ENCODE data around the gene ATP6V0A1.

DNA sequence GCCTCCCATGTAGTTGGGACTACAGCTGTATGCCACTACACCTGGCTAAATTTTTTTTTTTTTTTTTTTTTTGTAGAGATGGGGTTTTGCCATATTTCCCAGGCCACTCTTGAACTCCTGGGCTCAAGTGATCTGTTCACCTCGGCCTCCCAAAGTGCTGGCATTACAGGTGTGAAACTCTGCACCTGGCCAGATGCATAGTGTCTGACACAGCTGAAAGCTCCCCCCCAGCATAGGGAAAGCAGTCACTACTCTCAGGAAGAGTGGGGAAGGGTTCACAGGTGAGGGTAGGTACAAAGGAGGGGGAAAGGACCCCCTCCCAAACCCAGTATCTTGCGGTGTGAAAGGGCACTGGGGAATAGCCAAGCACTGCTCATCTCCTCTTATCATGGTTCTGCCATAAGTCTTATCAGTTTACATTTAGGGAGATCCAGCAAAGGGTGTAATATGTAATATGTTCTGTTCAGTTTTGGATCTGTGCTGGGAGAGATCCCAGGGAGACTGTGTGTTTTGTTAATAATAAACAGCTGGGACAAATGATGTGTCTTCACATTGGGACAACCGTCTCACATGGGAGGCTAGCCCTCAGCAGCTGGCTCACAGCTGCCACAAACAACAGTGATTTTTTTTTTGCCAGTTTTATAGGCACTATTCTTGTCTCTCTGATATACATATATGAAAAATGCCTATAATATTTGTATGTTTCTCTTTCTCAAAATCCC is 28.8 kb upstream of the ATP6V0A1 start:
- TF ChIP-seq, protein P1, sequence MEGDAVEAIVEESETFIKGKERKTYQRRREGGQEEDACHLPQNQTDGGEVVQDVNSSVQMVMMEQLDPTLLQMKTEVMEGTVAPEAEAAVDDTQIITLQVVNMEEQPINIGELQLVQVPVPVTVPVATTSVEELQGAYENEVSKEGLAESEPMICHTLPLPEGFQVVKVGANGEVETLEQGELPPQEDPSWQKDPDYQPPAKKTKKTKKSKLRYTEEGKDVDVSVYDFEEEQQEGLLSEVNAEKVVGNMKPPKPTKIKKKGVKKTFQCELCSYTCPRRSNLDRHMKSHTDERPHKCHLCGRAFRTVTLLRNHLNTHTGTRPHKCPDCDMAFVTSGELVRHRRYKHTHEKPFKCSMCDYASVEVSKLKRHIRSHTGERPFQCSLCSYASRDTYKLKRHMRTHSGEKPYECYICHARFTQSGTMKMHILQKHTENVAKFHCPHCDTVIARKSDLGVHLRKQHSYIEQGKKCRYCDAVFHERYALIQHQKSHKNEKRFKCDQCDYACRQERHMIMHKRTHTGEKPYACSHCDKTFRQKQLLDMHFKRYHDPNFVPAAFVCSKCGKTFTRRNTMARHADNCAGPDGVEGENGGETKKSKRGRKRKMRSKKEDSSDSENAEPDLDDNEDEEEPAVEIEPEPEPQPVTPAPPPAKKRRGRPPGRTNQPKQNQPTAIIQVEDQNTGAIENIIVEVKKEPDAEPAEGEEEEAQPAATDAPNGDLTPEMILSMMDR (IDR thresholded peaks at IDR 0.05), result no peak
- TF ChIP-seq POLR2A (IDR thresholded peaks at IDR 0.05), result no peak

Measured in testis (tissue), 2 donors.